ENCODE results near the gene TNIP3. TPM values are rescaled to one million over a fixed set of nuclear protein-coding genes. Genes with fewer than 3 reads are reported as not detected.

The TNIP3 gene
- total RNA-seq, 1 donor from 2014 or later, result not detected

GRCh38 chr4:121138039-121138825 lies 25.9 kb downstream of the TNIP3 start:
- Mint-ChIP-seq H3K4me1 (no peaks in the 10 kb centered on the region), H3K36me3 (no peaks in the 10 kb centered on the region), H3K9me3 (no peaks in the 10 kb centered on the region), H3K27me3 (ENCODE audit: insufficient read depth, low read depth) (no peaks in the 10 kb centered on the region), H3K27ac (no peak overlapping the region), H3K4me3 (no peak overlapping the region)
- H3K79me2 ChIP-seq (ENCODE audit: low read depth), result no peaks in the 10 kb centered on the region
- no peak overlapping the region for H3K4me2 ChIP-seq
- TF ChIP-seq EZH2 (IDR thresholded peaks at IDR 0.05) (no peak), CTCF (IDR thresholded peaks at IDR 0.05) (no peak), EZH2phosphoT487 (IDR thresholded peaks at IDR 0.05) (no peak)
- H3K4me3 ChIP-seq, result no peak overlapping the region
- no peaks in the 10 kb centered on the region for H3K4me1 ChIP-seq
- no peaks in the 10 kb centered on the region for H3K27me3 ChIP-seq
- DNase-seq (ENCODE audit: low spot score), result no peak
- H3K27ac ChIP-seq, result no peak overlapping the region
- H2AFZ ChIP-seq (replicated peaks), result no peak overlapping the region
- no peaks in the 10 kb centered on the region for H3K9me3 ChIP-seq (ENCODE audit: low read depth)
- H3F3A ChIP-seq (ENCODE audit: low read depth), result no peaks in the 10 kb centered on the region
- no peaks in the 10 kb centered on the region for H3K36me3 ChIP-seq
- no peaks in the 10 kb centered on the region for H4K20me1 ChIP-seq (ENCODE audit: low read depth)
- no peak overlapping the region for H3K9ac ChIP-seq

GRCh38 chr4:121130326-121130660 lies 33.8 kb downstream of the TNIP3 start:
- no peak overlapping the region for H3K4me3 ChIP-seq
- no peak for DNase-seq (ENCODE audit: low spot score)
- no peaks in the 10 kb centered on the region for H3K9me3 ChIP-seq (ENCODE audit: low read depth)
- H3K27me3 ChIP-seq, result no peaks in the 10 kb centered on the region
- H3K27ac ChIP-seq, result no peak overlapping the region
- no peak overlapping the region for H2AFZ ChIP-seq (replicated peaks)
- H3K9me3 Mint-ChIP-seq, result peaks cover 2% of the 10 kb centered on the region
- H3K27ac Mint-ChIP-seq, result no peak overlapping the region
- H3K79me2 ChIP-seq (ENCODE audit: low read depth), result no peaks in the 10 kb centered on the region
- H3K4me1 ChIP-seq, result no peaks in the 10 kb centered on the region
- no peaks in the 10 kb centered on the region for H3K27me3 Mint-ChIP-seq (ENCODE audit: insufficient read depth, low read depth)
- H3K4me3 Mint-ChIP-seq, result no peak overlapping the region
- H3K4me2 ChIP-seq, result no peak overlapping the region
- no peaks in the 10 kb centered on the region for H3K36me3 Mint-ChIP-seq
- H3F3A ChIP-seq (ENCODE audit: low read depth), result no peaks in the 10 kb centered on the region
- H4K20me1 ChIP-seq (ENCODE audit: low read depth), result no peaks in the 10 kb centered on the region
- TF ChIP-seq EZH2 (IDR thresholded peaks at IDR 0.05) (no peak), EZH2phosphoT487 (IDR thresholded peaks at IDR 0.05) (no peak), CTCF (IDR thresholded peaks at IDR 0.05) (no peak)
- H3K9ac ChIP-seq, result no peak overlapping the region
- no peaks in the 10 kb centered on the region for H3K4me1 Mint-ChIP-seq
- no peaks in the 10 kb centered on the region for H3K36me3 ChIP-seq

- H2AFZ ChIP-seq (replicated peaks), result no peak overlapping the region
- H3K79me2 ChIP-seq (ENCODE audit: low read depth), result no peaks in the 10 kb centered on the region
- no peak overlapping the region for H3K27ac ChIP-seq
- no peaks in the 10 kb centered on the region for H3K27me3 ChIP-seq
- H3K4me1 ChIP-seq, result no peaks in the 10 kb centered on the region
- Mint-ChIP-seq H3K4me3 (no peak overlapping the region), H3K36me3 (no peaks in the 10 kb centered on the region), H3K4me1 (no peaks in the 10 kb centered on the region), H3K27ac (no peak overlapping the region), H3K9me3 (peaks cover 2% of the 10 kb centered on the region), H3K27me3 (ENCODE audit: insufficient read depth, low read depth) (no peaks in the 10 kb centered on the region)
- DNase-seq (ENCODE audit: low spot score), result no peak
- H3K9ac ChIP-seq, result no peak overlapping the region
- no peaks in the 10 kb centered on the region for H3F3A ChIP-seq (ENCODE audit: low read depth)
- H3K9me3 ChIP-seq (ENCODE audit: low read depth), result no peaks in the 10 kb centered on the region
- no peaks in the 10 kb centered on the region for H4K20me1 ChIP-seq (ENCODE audit: low read depth)
- H3K36me3 ChIP-seq, result no peaks in the 10 kb centered on the region
- H3K4me3 ChIP-seq, result no peak overlapping the region
- H3K4me2 ChIP-seq, result no peak overlapping the region
- TF ChIP-seq CTCF (IDR thresholded peaks at IDR 0.05), result no peak
Observed at GRCh38 chr4:121129606-121130325, 34.4 kb downstream of the TNIP3 start.
